T follicular helper cell (primary cell): Measurements from ENCODE around the gene PLSCR5.

ENCODE experiments used
- DNase-seq: peaks from one replicate; pipeline ENCODE4 v3.0.0-alpha.2; 2020; ENCODE audit warnings: low read depth

Gene PLSCR5

GRCh38 chr3:146585156-146585555 lies 20.0 kb downstream of the PLSCR5 start:
- no peak for DNase-seq

GRCh38 chr3:146581951-146582467 lies 23.1 kb downstream of the PLSCR5 start:
- no peak for DNase-seq

GRCh38 chr3:146581080-146581601 lies 24.0 kb downstream of the PLSCR5 start:
- DNase-seq, result no peak

GRCh38 chr3:146577662-146578061 lies 27.5 kb downstream of the PLSCR5 start:
- DNase-seq, result peak; percentile 16

GRCh38 chr3:146575636-146576035 lies 29.5 kb downstream of the PLSCR5 start:
- DNase-seq, result no peak

- no peak for DNase-seq
Observed at GRCh38 chr3:146574173-146574572, 31.0 kb downstream of the PLSCR5 start.

- no peak for DNase-seq
Observed at GRCh38 chr3:146569314-146569713, 35.8 kb downstream of the PLSCR5 start.

GRCh38 chr3:146566138-146566537 lies 39.0 kb downstream of the PLSCR5 start:
- DNase-seq, result no peak

GRCh38 chr3:146561879-146562278 lies 43.3 kb downstream of the PLSCR5 start:
- DNase-seq, result no peak

GRCh38 chr3:146561463-146561862 lies 43.7 kb downstream of the PLSCR5 start:
- no peak for DNase-seq

- DNase-seq, result no peak
Observed at GRCh38 chr3:146560678-146561077, 44.5 kb downstream of the PLSCR5 start.

GRCh38 chr3:146559388-146559787 lies 45.8 kb downstream of the PLSCR5 start:
- DNase-seq, result no peak

GRCh38 chr3:146558781-146559180 lies 46.4 kb downstream of the PLSCR5 start:
- no peak for DNase-seq

- no peak for DNase-seq
Observed at GRCh38 chr3:146557745-146558144, 47.4 kb downstream of the PLSCR5 start.

GRCh38 chr3:146555311-146555710 lies 49.8 kb downstream of the PLSCR5 start:
- no peak for DNase-seq

GRCh38 chr3:146554151-146554760 lies 50.9 kb downstream of the PLSCR5 start:
- DNase-seq, result no peak

GRCh38 chr3:146550743-146551510 lies 54.2 kb downstream of the PLSCR5 start:
- DNase-seq, result no peak

- no peak for DNase-seq
Observed at GRCh38 chr3:146550070-146550615, 55.0 kb downstream of the PLSCR5 start.

GRCh38 chr3:146547235-146547835 lies 57.8 kb downstream of the PLSCR5 start:
- no peak for DNase-seq

- DNase-seq, result no peak
Observed at GRCh38 chr3:146546366-146546965, 58.7 kb downstream of the PLSCR5 start.

- no peak for DNase-seq
Observed at GRCh38 chr3:146544929-146545528, 60.1 kb downstream of the PLSCR5 start.
